Measurements from ENCODE around the gene ZDHHC1.

ZDHHC1 gene

GRCh38 chr16:67446968-67447507 lies 30.8 kb upstream of the ZDHHC1 start:
- no peak for DNase-seq

- no peak for DNase-seq
Observed at GRCh38 chr16:67445913-67446907, 29.9 kb upstream of the ZDHHC1 start.

- DNase-seq, result no peak
Observed at GRCh38 chr16:67445441-67445912, 29.2 kb upstream of the ZDHHC1 start.

GRCh38 chr16:67445126-67445426 lies 28.8 kb upstream of the ZDHHC1 start:
- DNase-seq, result no peak

- DNase-seq, result no peak
Observed at GRCh38 chr16:67444259-67445125, 28.2 kb upstream of the ZDHHC1 start.

- no peak for DNase-seq
Observed at GRCh38 chr16:67443265-67443664, 27.0 kb upstream of the ZDHHC1 start.

- no peak for DNase-seq
Observed at GRCh38 chr16:67442581-67443255, 26.4 kb upstream of the ZDHHC1 start.

GRCh38 chr16:67441907-67442306 lies 25.6 kb upstream of the ZDHHC1 start:
- no peak for DNase-seq

GRCh38 chr16:67441271-67441753 lies 25.0 kb upstream of the ZDHHC1 start:
- no peak for DNase-seq

GRCh38 chr16:67438824-67439393 lies 22.6 kb upstream of the ZDHHC1 start:
- DNase-seq, result no peak

GRCh38 chr16:67438098-67438791 lies 22.0 kb upstream of the ZDHHC1 start:
- peak; percentile 16 for DNase-seq

GRCh38 chr16:67437513-67437912 lies 21.2 kb upstream of the ZDHHC1 start:
- no peak for DNase-seq

GRCh38 chr16:67436640-67437193 lies 20.4 kb upstream of the ZDHHC1 start:
- DNase-seq, result no peak

GRCh38 chr16:67435758-67436164 lies 19.5 kb upstream of the ZDHHC1 start:
- no peak for DNase-seq

- no peak for DNase-seq
Observed at GRCh38 chr16:67433131-67433719, 16.9 kb upstream of the ZDHHC1 start.

GRCh38 chr16:67432506-67432890 lies 16.2 kb upstream of the ZDHHC1 start:
- no peak for DNase-seq

GRCh38 chr16:67431775-67432505 lies 15.7 kb upstream of the ZDHHC1 start:
- DNase-seq, result no peak

- peak; percentile 19 for DNase-seq
Observed at GRCh38 chr16:67430977-67431774, 14.9 kb upstream of the ZDHHC1 start, which contains the start of gene HSD11B2. TSS of gene HSD11B2 (plus strand) at chr16:67431121. CDS start at chr16:67431249, 128 bp downstream.

- DNase-seq, result no peak
Observed at GRCh38 chr16:67430504-67430976, 14.3 kb upstream of the ZDHHC1 start.
